GM12878 (cell line): Measurements from ENCODE around the gene SLC25A29. TPM values are rescaled to one million over a fixed set of nuclear protein-coding genes. Genes with fewer than 3 reads are reported as not detected.

Experiments used
- ATAC-seq: fragments of 200-7000 bp; cut with Tn5 transposase; 3 replicates; pipeline ENCODE4 v1.9.1; 2020; ENCODE audit warnings: mild to moderate bottlenecking, moderate library complexity
- BruUV-seq: library from RNA; stranded (reverse); fragments of 400-500 nt; replicated peaks from 2 replicates; lab custom pipeline; 2021; lab: Mats Ljungman, UMichigan
- CTCF ChIA-PET: fragments of 300-600 bp; sonication (Branson Sonifier 250); formaldehyde crosslinking; extraction: SDS; loops from one replicate; lab custom pipeline; 2021; ENCODE audit warnings: inconsistent platforms; lab: Yijun Ruan, JAX
- POLR2A ChIA-PET: fragments of 350-600 bp; formaldehyde crosslinking; extraction: SDS; loops from one replicate; lab custom pipeline; 2021; ENCODE audit warnings: inconsistent platforms; lab: Charles Lee
- RAD21 ChIA-PET: fragments of 300-600 bp; sonication (Branson Sonifier 250); formaldehyde crosslinking; loops from one replicate; lab custom pipeline; 2023; ENCODE audit warnings: antibody characterized with exemption; ENCODE audit not compliant: unreplicated experiment; lab: Charles Lee
- SMC1A ChIA-PET: fragments of 300-600 bp; sonication (Branson Sonifier 250); formaldehyde crosslinking; loops from one replicate; lab custom pipeline; 2023; ENCODE audit not compliant: unreplicated experiment, uncharacterized antibody; lab: Charles Lee
- DNase-seq: peaks from one replicate; pipeline ENCODE4 v3.0.0-alpha.2; 2011; ENCODE audit warnings: low read depth, low spot score
- FAIRE-seq: peaks from 3 replicates; lab custom pipeline; 2011; peaks lifted over from hg19 to GRCh38; lab: Jason Lieb, UNC
- H2AFZ ChIP-seq: 2 replicates; pipeline ENCODE4 v1.6.0; 2011; ENCODE audit warnings: low read depth, low read length, control low read depth; ENCODE audit not compliant: control insufficient read depth
- H3K27ac ChIP-seq: 2 replicates; pipeline ENCODE4 v1.5.1; 2011; ENCODE audit warnings: control low read depth; ENCODE audit not compliant: control insufficient read depth, insufficient read depth
- H3K27me3 ChIP-seq, 2 experiments: replicated peaks in 1 of 2; 2 replicates each; pipeline versions ENCODE4 v1.6.0 to v1.6.1; 2011; ENCODE audit warnings: low read length in 1 of 2; ENCODE audit not compliant: control insufficient read depth in 2 of 2, insufficient read depth in 2 of 2
- H3K36me3 ChIP-seq, 2 experiments: 2 replicates each; pipeline ENCODE4 v1.5.1; 2011; ENCODE audit warnings: low read length in 1 of 2; ENCODE audit not compliant: control insufficient read depth in 2 of 2, insufficient read depth in 2 of 2
- H3K4me1 ChIP-seq: 2 replicates; pipeline ENCODE4 v1.6.1; 2011; ENCODE audit warnings: mild to moderate bottlenecking, low read length, moderate library complexity, mixed read lengths; ENCODE audit not compliant: control insufficient read depth, insufficient read depth
- H3K4me2 ChIP-seq: 2 replicates; pipeline ENCODE4 v1.6.0; 2011; ENCODE audit warnings: control low read depth; ENCODE audit not compliant: control insufficient read depth, insufficient read depth
- H3K4me3 ChIP-seq: fragments of 200-600 bp; sonication (generic); 2 replicates; pipeline ENCODE4 v1.5.1; 2016
- H3K79me2 ChIP-seq: 2 replicates; pipeline ENCODE4 v1.6.0; 2011; ENCODE audit warnings: low read length; ENCODE audit not compliant: control insufficient read depth, insufficient read depth
- H3K9ac ChIP-seq: 2 replicates; pipeline ENCODE4 v1.8.0; 2011; ENCODE audit warnings: low read length, control low read depth, mixed read lengths; ENCODE audit not compliant: control insufficient read depth, insufficient read depth
- H3K9me3 ChIP-seq: replicated peaks from 3 replicates; pipeline ENCODE4 v1.5.1; 2011; ENCODE audit warnings: mild to moderate bottlenecking, low read length; ENCODE audit not compliant: control insufficient read depth, insufficient read depth
- H4K20me1 ChIP-seq: 2 replicates; pipeline ENCODE4 v1.6.0; 2011; ENCODE audit not compliant: control insufficient read depth, insufficient read depth
- CBX5 ChIP-seq: sonication (generic); IDR thresholded peaks from 2 replicates; pipeline ENCODE4 v1.6.1; 2016; ENCODE audit warnings: low read depth, moderate library complexity, mild to moderate bottlenecking, inconsistent platforms
- FOXM1 ChIP-seq: IDR thresholded peaks from 2 replicates; pipeline ENCODE4 v1.6.1; 2012; ENCODE audit warnings: low read depth, mild to moderate bottlenecking, inconsistent platforms, low read length, moderate library complexity
- KDM1A ChIP-seq: fragments of 200-600 bp; sonication (generic); IDR thresholded peaks from 2 replicates; pipeline ENCODE4 v1.6.1; 2016; ENCODE audit warnings: borderline replicate concordance
- RAD51 ChIP-seq: fragments of 450-650 bp; IDR thresholded peaks from 2 replicates; pipeline ENCODE4 v1.6.1; 2016; ENCODE audit warnings: moderate library complexity, mild to moderate bottlenecking, inconsistent platforms
- RB1 ChIP-seq: fragments of 450-650 bp; formaldehyde crosslinking; IDR thresholded peaks from 2 replicates; pipeline ENCODE4 v1.6.1; 2017; ENCODE audit warnings: mild to moderate bottlenecking, borderline replicate concordance
- RUNX3 ChIP-seq: IDR thresholded peaks from 2 replicates; pipeline ENCODE4 v1.6.1; 2012; ENCODE audit warnings: low read length, inconsistent platforms
- WGBS: methylation state at CpG from one replicate; pipeline ENCODE4 v1.1.6; 2016; ENCODE audit warnings: low lambda C conversion rate; ENCODE audit not compliant: insufficient replicate concordance, insufficient coverage; ENCODE audit errors: missing lambda C conversion rate; 5-methylcytosine and 5-hydroxymethylcytosine counted together
- in situ Hi-C: fragments of 300-500 bp; cut with MboI; formaldehyde crosslinking; loops from 9 replicates; pipeline ENCODE4 v1.14.3; 2018; ENCODE audit warnings: mixed read lengths
- intact Hi-C: fragments of 100-400 bp; cut with micrococcal nuclease; formaldehyde crosslinking; loops from one replicate; pipeline ENCODE4 v1.14.2; 2022; ENCODE audit not compliant: unreplicated experiment
- polyA plus RNA-seq, 11 experiments: library from polyadenylated mRNA; depleted of rRNA in 4 of 11; unstranded in 6 of 11; stranded (reverse) in 5 of 11; fragments of >200 nt; fragmentation: Nextera tagmentation in 4 of 11; fragmentation: Illumina TruSeq in 1 of 11; extraction: Ambion mirVana in 4 of 11; extraction: Trizol in 1 of 11; gene quantifications; 1 replicate in 1 of 11; 2 replicates in 10 of 11; pipeline versions ENCODE4 v1.2.1 to v1.2.3, GENCODE V29; 2011 to 2016; ENCODE audit warnings: inconsistent platforms in 2 of 11, missing spikeins in 2 of 11, low read depth in 1 of 11
- total RNA-seq, 4 experiments: library from RNA; depleted of rRNA in 3 of 4; stranded (reverse); fragments of >200 nt in 3 of 4; fragmentation: Illumina TruSeq in 1 of 4; extraction: Trizol in 1 of 4; gene quantifications; 2 replicates each; pipeline versions ENCODE4 v1.2.1 to v1.2.3, GENCODE V29; 2013 to 2021
- TF ChIP-seq, protein P1 (sequence below): IDR thresholded peaks from 2 replicates; pipeline ENCODE4 v1.6.1; 2012; ENCODE audit warnings: low read depth, low read length, improper control_type of control experiment
- TF ChIP-seq, protein P2 (sequence below): IDR thresholded peaks from 2 replicates; pipeline ENCODE4 v1.6.1; 2011; ENCODE audit warnings: low read depth, mild to moderate bottlenecking, low read length, moderate library complexity, borderline replicate concordance; ENCODE audit errors: extremely low read depth

SLC25A29 gene
- total and polyA plus RNA-seq, 10 of the 15 experiments (the other 5 are each of a cell fraction or from before 2014, with no cell fraction given): 0.42 to 13.3 (median 4.0) TPM; not detected in 1

- H3K79me2 ChIP-seq: no peaks in the 10 kb centered on the region
- no peak overlapping the region for H3K9ac ChIP-seq
- H3K36me3 ChIP-seq: no peaks in the 10 kb centered on the region
- POLR2A ChIA-PET: interaction anchor here (0.7 to 1.0 kb wide), 2 partner anchors 9 to 230 kb away, joined by 3 read pairs; partner anchors contain the start of gene EVL
- CTCF ChIA-PET: interaction anchor here (1.0 to 4.4 kb wide), 7 partner anchors 9 to 85 kb away, joined by 3 to 39 read pairs (median 4); no protein-coding TSS in a partner anchor
- 50% methylated on average over 2 of the region's 2 CpGs for whole genome bisulfite sequencing
- ATAC-seq (no peak), DNase-seq (no peak), FAIRE-seq (no peak)
- intact Hi-C loops (no loop called here), in situ Hi-C loops (no loop called here)
- no peaks in the 10 kb centered on the region for H3K9me3 ChIP-seq
- TF ChIP-seq RUNX3 (no peak), RAD51 (no peak), RB1 (no peak), CBX5 (no peak), KDM1A (no peak), FOXM1 (no peak)
- TF ChIP-seq, protein P1, sequence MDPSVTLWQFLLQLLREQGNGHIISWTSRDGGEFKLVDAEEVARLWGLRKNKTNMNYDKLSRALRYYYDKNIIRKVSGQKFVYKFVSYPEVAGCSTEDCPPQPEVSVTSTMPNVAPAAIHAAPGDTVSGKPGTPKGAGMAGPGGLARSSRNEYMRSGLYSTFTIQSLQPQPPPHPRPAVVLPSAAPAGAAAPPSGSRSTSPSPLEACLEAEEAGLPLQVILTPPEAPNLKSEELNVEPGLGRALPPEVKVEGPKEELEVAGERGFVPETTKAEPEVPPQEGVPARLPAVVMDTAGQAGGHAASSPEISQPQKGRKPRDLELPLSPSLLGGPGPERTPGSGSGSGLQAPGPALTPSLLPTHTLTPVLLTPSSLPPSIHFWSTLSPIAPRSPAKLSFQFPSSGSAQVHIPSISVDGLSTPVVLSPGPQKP: no peak
- TF ChIP-seq, protein P2, sequence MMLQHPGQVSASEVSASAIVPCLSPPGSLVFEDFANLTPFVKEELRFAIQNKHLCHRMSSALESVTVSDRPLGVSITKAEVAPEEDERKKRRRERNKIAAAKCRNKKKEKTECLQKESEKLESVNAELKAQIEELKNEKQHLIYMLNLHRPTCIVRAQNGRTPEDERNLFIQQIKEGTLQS: no peak
- no peak overlapping the region for H2AFZ ChIP-seq
- H3K27ac ChIP-seq: no peak overlapping the region
- RAD21 ChIA-PET: interaction anchor here (1.7 kb wide), 1 partner anchor 80 kb away, joined by 5 read pairs; a partner anchor contains a TSS
- no TSS peak for BruUV-seq
- no peak overlapping the region for H3K4me3 ChIP-seq
- no peaks in the 10 kb centered on the region for H3K27me3 ChIP-seq
- no peak overlapping the region for H3K4me2 ChIP-seq
- peaks cover 16% of the 10 kb centered on the region for H3K4me1 ChIP-seq
- no peaks in the 10 kb centered on the region for H4K20me1 ChIP-seq
- SMC1A ChIA-PET: interaction anchor here (1.5 to 2.5 kb wide), 2 partner anchors 8 to 79 kb away, joined by 4 to 11 read pairs; a partner anchor contains a TSS
Measured at GRCh38 chr14:100294963-100295330, 11.3 kb downstream of the SLC25A29 start.
